HG02943 (cell line): Measurements from ENCODE around the gene PLTP.
A peak's percentile ranks its signal among the peaks of the same experiment; 100 is the strongest.
"Not testable (repeated sequence)": the region's sequence is repeated elsewhere in the genome, so short reads cannot be mapped to it uniquely, and the experiment has no call there.

ENCODE experiments used
- ATAC-seq: cut with Tn5 transposase; IDR thresholded peaks from one replicate; pipeline ENCODE4 v1.9.1; 2021; ENCODE audit warnings: mild to moderate bottlenecking, low read depth, moderate library complexity; ENCODE audit not compliant: unreplicated experiment

The PLTP gene

DNA sequence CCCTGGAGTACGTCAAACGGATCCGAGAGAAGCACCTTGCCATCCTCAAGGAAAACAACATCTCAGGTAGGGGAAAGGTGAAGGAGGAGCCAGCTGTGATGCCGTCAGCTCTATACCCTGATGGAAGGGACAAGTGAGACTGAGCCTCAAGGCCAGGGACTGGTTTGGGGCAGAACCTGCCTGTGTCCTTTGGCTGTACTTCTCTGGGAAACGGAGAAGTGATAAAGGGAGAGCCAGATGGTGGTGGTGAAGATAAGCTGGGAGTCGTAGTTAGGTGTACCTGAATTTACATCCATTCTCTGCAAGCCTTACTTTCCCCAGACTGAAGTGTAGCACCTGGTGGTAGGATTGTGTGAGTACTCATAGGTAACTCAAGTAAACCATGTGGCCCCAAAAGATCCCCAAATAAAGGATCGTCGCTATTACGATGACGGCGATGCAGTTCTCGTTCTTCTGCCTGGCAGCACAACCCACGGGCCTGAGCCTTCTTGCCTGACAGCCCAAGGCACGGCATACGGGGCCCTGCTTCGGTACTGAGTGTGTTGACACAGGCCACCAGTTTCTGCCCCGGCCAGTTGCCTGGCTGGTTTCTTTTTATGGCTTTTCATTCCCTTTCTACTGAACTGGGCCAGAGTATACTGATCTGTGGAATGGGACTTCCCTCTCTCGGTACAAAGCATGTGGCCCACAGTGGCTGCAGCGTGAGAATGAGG, 33.2 kb upstream of the PLTP start:
- no peak for ATAC-seq

DNA sequence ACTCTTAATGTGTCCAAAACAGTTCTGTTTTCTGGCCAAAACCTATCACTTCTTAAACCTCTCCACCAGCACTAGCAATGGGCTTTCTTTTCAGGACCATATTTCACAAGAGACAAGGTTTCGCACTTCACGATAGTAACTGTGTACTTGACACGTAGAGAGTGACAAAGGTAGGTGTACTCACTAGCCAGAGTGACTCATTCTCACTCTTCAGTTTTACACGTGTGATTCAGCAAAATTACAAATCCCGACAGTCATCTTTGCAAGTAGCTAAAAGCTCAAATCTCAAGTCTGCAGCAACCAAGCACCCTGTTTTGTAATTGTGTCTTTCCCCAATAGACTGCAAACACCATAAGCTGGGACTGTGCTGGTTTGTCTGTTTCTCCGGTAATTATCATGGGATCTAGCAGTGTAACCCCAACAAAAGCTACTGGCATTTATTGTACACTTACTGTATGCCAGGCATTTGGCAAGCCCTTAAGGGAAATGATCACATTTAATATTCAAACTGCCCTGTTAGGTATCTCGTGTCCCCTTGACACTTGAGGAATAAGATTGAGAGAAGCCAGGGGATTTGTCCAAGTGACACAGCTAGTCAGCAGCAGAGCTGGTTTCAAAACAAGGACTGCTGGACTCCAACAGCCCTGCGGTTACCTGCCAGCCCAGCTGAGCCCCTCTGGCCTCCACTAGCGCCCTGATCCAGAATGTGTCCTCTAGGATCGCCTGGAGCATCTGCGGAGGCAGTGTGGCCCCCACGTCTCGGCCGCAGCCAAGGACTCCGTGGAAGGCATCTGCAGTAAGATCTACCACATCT, 32.4 kb upstream of the PLTP start:
- no peak for ATAC-seq

DNA sequence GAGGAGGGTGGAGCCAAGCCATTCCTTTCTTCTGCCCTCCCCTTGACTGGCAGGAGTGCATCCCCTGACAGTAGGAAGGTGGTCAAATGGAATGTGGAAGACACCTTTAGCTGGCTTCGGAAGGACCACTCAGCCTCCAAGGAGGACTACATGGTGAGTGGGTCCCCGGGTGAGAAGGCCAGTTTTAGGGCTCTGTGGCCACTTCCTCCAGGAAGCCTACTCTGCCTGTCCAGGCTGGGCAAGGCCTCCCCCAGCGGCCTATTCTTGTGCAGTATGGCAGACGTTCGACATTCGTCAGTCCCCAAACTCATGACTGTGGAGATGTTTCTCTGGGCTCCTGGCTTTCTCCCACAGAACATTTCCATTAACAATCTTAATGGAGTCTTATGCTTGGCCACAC, 31.7 kb upstream of the PLTP start:
- ATAC-seq, result no peak

DNA sequence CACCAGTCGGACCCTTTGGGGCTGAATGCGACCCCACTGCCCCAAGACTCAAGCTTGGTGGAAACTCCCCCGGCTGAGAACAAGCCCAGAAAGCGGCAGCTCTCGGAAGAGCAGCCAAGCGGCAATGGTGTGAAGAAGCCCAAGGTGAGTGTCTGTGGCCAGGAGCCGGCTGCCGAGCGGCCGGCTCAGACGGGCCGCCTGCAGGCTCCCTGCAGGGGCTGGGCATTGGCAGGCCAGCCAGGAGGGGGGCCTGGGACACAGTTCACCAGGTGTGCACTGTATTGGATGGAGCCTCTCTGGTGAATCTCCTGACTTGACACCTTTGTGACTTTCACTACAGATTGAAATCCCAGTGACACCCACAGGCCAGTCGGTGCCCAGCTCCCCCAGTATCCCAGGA, 28.5 kb upstream of the PLTP start:
- no peak for ATAC-seq

DNA sequence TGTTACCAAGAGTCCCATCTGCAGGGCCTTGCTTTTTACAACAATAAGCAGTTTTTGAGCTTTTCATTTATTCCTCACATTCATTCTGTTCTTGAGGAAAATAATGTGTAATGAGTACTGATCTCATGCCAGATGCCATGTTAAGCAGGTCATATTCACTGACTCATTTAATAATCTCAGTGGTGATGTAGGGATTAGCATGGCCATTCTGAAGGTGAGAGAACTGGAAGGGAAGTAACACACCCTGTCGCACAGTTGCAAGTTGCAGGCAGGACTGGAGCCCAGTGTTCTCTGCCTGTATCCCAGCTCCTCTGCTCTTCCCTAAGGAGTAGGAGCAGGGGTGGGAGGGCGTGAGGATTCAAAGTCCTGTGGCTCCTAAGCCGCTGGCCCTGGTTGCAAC, 28.1 kb upstream of the PLTP start:
- no peak for ATAC-seq

DNA sequence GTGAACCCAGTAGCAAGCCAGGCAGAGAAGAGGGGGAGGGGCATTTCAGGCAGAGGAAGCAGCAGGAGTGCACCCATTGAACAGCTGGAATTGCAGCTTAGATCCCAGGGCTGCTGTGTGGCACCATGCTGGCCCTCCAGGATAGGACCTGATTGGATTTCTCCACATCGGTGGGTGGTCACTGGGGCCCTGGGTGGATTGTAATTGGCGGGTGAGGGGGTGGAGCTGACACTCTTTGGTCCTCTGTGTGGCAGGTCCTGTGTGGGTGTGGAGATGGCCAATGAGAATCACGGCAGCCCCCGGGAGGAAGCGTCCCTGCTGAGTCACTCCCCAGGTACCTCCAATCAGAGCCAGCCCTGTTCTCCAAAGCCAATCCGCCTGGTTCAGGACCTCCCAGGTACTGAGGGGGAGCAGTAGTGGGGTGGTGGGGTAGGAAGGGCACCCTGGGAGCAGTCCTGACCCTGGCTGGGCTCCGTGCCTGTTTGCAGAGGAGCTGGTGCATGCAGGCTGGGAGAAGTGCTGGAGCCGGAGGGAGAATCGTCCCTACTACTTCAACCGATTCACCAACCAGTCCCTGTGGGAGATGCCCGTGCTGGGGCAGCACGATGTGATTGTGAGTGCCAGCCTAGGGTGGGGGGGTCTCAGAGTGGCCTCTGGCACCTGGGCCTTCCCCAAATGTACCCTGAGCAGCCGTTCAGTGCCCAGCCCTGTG, 26.9 kb upstream of the PLTP start:
- ATAC-seq, result no peak

DNA sequence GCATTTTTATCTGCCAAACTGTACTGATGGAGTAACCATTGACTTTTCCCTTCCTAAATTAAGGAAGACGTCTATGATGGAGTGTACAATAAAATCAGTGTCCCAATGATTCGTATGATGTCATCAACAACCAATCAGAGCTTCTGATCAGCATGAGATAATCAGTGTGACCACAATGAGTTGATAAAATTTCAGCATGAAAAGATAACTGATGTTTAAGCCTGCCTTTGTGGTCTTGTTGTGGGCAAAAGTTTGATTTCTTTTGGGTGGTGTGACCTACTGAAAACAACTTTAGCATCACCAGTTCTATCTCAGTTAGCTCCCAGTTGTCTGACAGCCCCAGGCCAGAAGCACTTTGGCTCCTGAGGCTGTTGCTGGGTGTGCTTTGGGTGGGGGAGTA, 25.8 kb upstream of the PLTP start:
- no peak for ATAC-seq

DNA sequence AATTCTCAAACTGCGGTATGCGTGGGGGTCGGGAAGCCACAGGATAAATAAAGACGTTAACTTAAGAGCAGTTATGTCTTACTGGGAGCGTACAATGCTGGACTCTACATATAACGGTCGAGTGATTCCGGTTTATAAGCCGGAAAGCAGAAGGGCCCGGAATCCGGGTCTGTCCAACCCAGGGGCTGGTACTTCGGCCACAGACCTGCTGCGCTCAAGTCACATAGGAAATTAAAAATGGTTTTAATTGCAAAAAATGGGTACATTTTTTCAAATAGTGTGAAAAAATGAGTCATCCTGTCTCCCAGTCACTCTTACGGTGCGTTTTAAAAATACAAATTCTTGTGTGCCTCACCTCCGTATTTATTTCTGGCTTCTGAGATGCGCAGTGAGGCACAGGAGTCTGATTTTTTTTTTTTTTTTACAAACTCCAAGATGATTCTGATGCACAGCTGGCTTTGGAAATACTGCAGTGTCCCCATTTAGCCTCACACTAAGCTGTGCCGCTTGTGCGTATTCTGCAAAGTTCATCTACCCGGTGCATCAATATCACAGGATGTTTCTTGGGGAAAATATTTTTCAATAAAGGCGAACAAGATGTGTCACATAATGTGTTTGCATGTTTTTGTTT, 23.6 kb upstream of the PLTP start:
- peak; percentile 2 for ATAC-seq

DNA sequence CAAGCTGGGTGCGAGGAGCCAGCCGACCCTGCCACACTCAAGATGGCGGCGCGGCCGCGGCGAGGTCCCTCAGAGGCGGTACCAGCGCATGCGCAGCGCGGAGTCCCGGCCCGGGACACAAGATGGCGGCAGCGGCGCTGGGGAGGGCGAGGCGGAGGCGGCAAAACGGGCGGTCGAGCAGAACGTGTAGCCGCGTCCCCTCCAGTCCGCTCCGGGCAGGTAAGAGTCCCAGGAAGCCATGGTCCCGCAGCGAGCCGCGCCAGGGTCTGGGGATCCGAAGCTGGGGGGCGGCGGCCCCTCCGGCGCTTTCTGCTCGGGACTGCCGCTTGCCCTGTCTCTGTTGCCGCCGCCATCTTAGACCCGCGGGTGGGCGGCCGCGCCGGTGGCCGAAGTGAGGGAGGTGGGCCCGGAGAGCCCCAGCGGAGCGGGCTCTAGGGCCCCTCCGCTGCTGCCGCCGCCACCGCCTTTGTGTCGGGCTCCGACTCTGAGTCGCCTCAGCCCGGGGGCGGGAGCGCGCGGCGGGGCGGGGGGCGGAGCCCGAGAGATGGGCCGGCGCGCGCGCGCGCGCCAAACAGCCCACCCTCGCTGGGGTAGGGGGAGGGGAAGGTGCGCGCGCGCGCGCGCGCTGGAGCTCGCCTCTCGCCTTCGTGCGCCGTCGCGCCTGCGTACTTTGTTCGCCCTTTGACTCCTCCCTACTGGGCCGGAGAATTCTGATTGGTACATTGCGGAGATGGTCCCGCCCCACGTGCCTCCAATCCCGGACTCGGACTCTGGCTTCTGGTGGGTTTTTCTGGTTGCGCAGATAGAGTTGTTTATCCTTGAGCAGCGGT, 22.8 kb upstream of the PLTP start, which contains the start of gene PCIF1:
Gene PCIF1 (plus strand): TSS at position 98 of the 830 bp plus-strand sequence. CDS start 4,317 bp downstream, outside the sequence.
- ATAC-seq, result peak; percentile 68

DNA sequence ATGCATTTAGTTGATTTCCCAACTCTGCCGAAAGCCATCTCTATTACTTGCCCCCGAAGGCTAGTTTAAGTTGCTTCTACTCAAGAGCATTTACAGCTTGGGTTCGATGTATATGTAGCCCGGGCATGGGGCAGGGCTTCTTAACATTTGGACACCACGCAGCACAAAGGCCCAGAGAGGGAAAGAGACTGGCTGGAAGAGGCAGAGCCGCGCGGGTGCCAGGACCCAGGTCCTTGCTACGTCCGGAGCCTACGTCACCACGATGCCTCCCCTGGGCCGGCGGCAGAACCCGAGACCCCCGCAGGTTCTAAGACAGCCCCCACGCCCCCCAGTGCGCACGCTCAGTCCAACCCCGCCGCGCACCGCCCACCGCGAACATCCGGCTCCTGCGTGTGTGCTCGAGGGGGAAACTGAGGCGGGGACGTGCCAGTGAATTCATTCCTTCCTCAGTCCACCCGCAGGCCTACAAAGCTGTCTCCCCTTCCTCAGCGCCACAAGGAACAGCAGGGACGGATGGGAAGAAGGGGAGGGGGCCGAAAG, 22.2 kb upstream of the PLTP start:
- ATAC-seq, result peak; percentile 23

DNA sequence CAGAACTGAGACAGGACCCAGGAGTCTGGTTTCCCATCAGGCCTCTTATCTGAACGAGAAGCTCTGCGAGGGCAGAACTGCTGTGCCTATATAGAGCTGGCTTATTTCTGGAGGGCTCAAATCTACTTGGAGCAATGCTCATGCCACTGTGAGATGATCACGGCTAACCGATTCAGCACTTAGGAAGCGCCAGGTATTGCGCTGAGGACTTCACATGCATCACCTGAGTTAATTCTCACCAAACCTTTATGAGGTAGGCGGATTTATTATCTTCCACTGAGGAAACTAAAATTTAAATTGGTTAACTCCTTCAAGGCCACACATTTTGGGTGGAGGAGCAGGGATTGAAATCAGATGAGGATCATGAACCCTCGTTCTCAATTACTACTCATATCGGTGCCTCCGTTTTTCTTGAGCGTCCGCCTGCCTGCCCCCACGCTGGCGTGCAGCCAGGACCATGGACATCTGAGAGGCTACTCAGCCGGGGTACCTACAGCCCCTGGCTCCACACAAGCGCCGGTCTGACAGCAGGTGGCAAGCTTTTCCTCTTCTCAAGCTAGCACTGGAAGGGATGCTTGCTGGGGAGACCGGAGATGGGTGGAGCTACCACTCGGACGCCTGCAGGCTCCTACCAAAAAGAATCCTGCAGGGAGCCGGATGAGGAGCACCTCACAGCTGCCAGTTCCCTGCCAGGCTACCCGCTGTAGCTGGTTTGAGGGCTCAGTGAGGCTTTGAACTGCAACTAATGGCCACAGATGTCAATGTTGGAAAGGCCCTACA, 21.5 kb upstream of the PLTP start:
- ATAC-seq, result no peak

DNA sequence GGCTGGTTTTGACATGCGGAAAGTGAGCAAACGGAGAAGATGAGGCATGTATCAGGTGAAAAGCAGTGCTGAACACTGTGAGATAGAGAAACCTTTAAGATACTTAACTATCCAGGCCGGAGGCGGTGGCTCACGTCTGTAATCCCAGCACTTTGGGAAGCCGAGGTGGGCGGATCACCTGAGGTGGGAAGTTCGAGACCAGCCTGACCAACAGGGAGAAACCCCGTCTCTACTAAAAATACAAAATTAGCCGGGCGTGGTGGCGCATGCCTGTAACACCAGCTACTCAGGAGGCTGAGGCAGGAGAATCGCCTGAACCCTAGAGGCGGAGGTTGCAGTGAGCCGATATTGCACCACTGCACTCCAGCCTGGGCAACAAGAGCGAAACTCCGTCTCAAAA, 19.7 kb upstream of the PLTP start:
- ATAC-seq, result not testable (repeated sequence)

DNA sequence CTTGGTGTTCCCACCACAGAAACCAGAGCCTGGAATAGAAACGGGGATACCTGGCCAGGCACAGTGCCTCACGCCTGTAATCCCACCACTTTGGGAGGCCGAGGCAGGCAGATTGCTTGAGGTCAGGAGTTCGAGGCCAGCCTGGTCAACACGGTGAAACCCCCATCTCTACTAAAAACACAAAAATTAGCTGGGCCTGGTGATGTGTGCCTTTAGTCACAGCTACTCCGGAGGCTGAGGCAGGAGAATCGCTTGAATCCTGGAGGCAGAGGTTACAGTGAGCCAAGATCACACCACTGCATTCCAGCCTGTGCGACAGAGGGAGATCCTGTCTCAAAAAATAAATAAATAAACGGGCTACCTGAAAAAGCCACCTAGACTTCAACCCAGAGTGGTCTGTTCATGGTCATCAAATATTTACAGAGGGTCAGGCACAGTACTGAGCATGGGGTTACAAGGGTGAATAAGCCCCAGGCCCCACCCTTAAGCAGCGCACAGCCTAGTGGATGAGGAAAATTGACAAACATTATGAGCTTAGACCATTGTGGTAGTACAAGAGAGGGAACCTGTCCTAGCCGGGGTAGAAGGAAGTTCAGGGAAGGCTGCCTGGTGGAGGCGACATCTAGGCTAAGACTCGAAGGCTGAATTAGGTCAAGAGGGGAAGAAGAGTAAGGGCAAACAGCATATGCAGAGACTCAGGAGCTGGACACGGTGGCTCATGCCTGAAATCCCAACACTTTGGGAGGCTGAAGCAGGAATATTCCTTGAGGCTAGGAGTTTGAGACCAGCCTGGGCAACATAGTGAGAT, 15.3 kb upstream of the PLTP start:
- ATAC-seq, result no peak

DNA sequence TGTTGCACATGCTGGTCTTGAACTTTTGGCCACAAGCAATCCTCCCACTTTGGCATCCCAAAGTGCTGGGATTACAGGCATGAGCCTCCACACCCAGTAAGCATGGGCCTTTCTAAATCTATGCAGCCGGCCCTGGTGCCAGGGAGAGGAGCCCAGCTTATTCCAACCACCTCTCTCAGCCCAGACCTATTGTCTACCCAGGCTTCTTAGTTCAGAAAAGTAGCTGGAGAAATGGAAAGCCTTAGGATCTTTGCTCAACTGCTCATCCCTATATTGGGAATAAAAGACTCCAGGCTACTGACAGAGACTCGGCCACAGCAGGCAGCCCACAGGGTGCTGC, 14.7 kb upstream of the PLTP start:
- no peak for ATAC-seq

DNA sequence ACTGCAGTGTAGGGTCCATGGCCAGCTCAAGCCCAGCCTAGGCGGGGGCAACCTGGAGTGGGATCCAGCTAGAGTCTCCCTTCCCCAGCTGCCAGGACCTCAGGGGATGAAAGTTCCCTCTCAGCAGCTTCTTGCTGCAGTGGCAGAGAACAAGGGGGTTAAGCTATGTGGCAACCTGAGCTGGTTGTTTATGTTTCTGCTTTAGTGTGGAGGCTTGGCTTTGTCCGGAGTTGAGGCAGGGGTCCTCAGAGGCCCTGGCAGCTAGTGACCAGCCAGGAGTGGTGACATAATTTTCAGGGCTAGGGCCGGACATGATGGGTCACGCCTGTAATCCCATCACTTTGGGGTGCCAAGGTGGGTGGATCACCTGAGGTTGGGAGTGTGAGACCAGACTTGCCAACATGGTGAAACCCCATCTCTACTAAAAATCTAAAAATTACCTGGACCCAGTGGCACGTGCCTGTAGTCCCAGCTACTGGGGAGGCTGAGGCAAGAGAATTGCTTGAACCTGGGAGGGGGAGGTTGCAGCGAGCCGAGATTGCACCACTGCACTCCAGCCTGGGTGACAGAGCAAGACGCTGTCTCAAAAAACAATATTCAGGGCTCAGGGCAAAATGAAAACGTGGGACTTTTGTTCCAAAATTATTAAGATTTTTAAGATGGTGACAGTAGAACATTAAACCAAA, 14.0 kb upstream of the PLTP start:
- ATAC-seq, result no peak

DNA sequence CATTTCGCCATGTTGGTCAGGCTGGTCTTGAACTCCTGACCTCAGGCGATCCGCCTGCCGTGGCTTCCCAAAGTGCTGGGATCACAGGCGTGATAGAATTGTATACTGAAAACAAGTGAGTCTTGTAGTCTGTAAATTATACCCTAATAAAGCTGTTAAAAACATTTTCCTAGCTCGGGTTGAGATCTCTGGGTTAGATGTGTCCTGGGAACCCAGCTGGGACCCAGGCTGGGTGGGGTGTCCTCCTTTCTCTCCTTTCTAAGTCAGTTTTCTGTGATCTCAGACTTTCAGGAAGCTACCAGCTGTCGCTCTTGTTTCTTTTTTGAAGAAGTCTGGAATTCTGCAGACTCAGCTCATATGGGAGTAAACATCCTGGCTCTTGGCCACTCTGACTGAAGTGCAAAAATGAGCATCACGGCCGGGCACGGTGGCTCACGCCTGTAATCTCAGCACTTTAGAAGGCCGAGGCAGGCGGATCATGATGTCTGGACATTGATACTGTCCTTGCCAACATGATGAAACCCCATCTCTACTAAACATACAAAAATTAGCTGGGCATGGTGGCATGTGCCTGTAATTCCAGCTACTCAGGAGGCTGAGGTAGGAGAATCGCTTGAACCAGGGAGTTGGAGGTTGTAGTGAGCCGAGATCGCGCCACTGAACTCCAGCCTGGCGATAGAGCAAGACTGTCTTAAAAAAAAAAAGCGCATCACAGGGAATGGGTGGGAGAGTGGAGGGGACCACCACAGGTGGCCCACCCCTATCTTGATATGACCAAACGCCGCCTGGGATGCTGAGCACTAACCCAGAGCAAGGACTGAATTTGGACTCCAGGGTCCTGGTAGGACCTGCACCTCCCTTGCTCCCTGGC, 12.7 kb upstream of the PLTP start:
- no peak for ATAC-seq
